ENCODE results near the gene PRRT1B. TPM values are rescaled to one million over a fixed set of nuclear protein-coding genes. Genes with fewer than 3 reads are reported as not detected.

The PRRT1B gene
- total RNA-seq, 6 experiments from 2014 or later: 0.25 to 7.3 (median 2.4) TPM

- 92% methylated on average over 8 of the region's 10 CpGs for WGBS (ENCODE audit: insufficient coverage, low coverage, low lambda C conversion rate, missing lambda C conversion rate)
- Histone ChIP-seq H3K36me3 (peaks cover 0 to 72% (median 24%) of the 10 kb centered on the region in 4 donors), H3K4me1 (no peaks in the 10 kb centered on the region), H3K4me3 (no peak overlapping the region), H3K27me3 (no peaks in the 10 kb centered on the region), H3K9me3 (no peaks in the 10 kb centered on the region), H3K27ac (no peak overlapping the region)
- intact Hi-C loops (cut with DNase I): no loop called here
- no peak for ATAC-seq
- TF ChIP-seq POLR2A (IDR thresholded peaks at IDR 0.05) (no peak), CTCF (IDR thresholded peaks at IDR 0.05) (no peak)
- DNase-seq: no peak
Observed at GRCh38 chr9:131521203-131521602, 24.1 kb upstream of the PRRT1B start.

- 92% methylated on average over 2 of the region's 13 CpGs for WGBS (ENCODE audit: insufficient coverage, low coverage, low lambda C conversion rate, missing lambda C conversion rate)
- H3K27me3 ChIP-seq: no peaks in the 10 kb centered on the region
- intact Hi-C loops (cut with DNase I): no loop called here
- DNase-seq (peak in 1 of 3 donors; percentile 31), ATAC-seq (no peak)
- H3K4me3 ChIP-seq: no peak overlapping the region
- TF ChIP-seq CTCF (IDR thresholded peaks at IDR 0.05) (no peak), POLR2A (IDR thresholded peaks at IDR 0.05) (no peak)
- H3K4me1 ChIP-seq: no peaks in the 10 kb centered on the region
- no peaks in the 10 kb centered on the region for H3K9me3 ChIP-seq
- H3K27ac ChIP-seq: no peak overlapping the region
- H3K36me3 ChIP-seq: peaks cover 0 to 73% (median 26%) of the 10 kb centered on the region in 4 donors
Observed at GRCh38 chr9:131521822-131522221, 23.5 kb upstream of the PRRT1B start.

GRCh38 chr9:131522257-131523085 is 22.9 kb upstream of the PRRT1B start:
- TF ChIP-seq CTCF (IDR thresholded peaks at IDR 0.05): no peak
- TF ChIP-seq POLR2A (IDR thresholded peaks at IDR 0.05): no peak
- no peak overlapping the region for H3K4me3 ChIP-seq
- peak in 1 of 3 donors; percentile 38 for DNase-seq
- no peaks in the 10 kb centered on the region for H3K4me1 ChIP-seq
- no peaks in the 10 kb centered on the region for H3K9me3 ChIP-seq
- WGBS (ENCODE audit: insufficient coverage, low coverage, low lambda C conversion rate, missing lambda C conversion rate): 93% methylated on average over 20 of the region's 29 CpGs
- no peak overlapping the region for H3K27ac ChIP-seq
- ATAC-seq: peak in 1 of 4 donors; percentile 8
- intact Hi-C loops (cut with DNase I): no loop called here
- H3K36me3 ChIP-seq: peaks cover 0 to 79% (median 29%) of the 10 kb centered on the region in 4 donors
- no peaks in the 10 kb centered on the region for H3K27me3 ChIP-seq

- H3K27me3 ChIP-seq: no peaks in the 10 kb centered on the region
- H3K4me3 ChIP-seq: no peak overlapping the region
- no peaks in the 10 kb centered on the region for H3K4me1 ChIP-seq
- 86% methylated on average over 7 of the region's 9 CpGs for WGBS (ENCODE audit: insufficient coverage, low coverage, low lambda C conversion rate, missing lambda C conversion rate)
- peaks cover 0 to 85% (median 30%) of the 10 kb centered on the region in 4 donors for H3K36me3 ChIP-seq
- intact Hi-C loops (cut with DNase I): no loop called here
- H3K9me3 ChIP-seq: no peaks in the 10 kb centered on the region
- TF ChIP-seq POLR2A (IDR thresholded peaks at IDR 0.05): no peak
- H3K27ac ChIP-seq: no peak overlapping the region
- DNase-seq: no peak
- no peak for ATAC-seq
Observed at GRCh38 chr9:131523086-131523388, 22.3 kb upstream of the PRRT1B start.

All from right lobe of liver (tissue), 6 donors.